Measurements from ENCODE around the gene SMYD3.
"Not testable (repeated sequence)": the region's sequence is repeated elsewhere in the genome, so short reads cannot be mapped to it uniquely, and the experiment has no call there.

GRCh38 chr1:245816496-245816895, 690.6 kb downstream of the SMYD3 start:
- TF ChIP-seq CTCF (IDR thresholded peaks at IDR 0.05; ENCODE audit: insufficient read depth, low read length, poor library complexity, severe bottlenecking); EZH2phosphoT487 (conservative IDR thresholded peaks at IDR 0.05; ENCODE audit: low read length): not testable (repeated sequence)
